GM23338 (cell line): ENCODE results near the gene CLIC3. TPM values are rescaled to one million over a fixed set of nuclear protein-coding genes. Genes with fewer than 3 reads are reported as not detected.

Experiments used
- ATAC-seq: fragments of 200-7000 bp; cut with Tn5 transposase; 3 replicates; pipeline ENCODE4 v1.9.1; 2020
- DNase-seq: peaks from one replicate; pipeline ENCODE4 v3.0.0-alpha.2; 2015; ENCODE audit warnings: low spot score
- H2AFZ ChIP-seq: fragments of 200-600 bp; sonication (generic); 2 replicates; pipeline ENCODE4 v1.8.0; 2016; ENCODE audit warnings: antibody characterized with exemption, mild to moderate bottlenecking, moderate library complexity
- H3F3A ChIP-seq: fragments of 200-600 bp; sonication (generic); replicated peaks from 2 replicates; pipeline ENCODE4 v1.8.0; 2017; ENCODE audit warnings: antibody characterized with exemption, mixed run types, low read depth
- H3K27ac ChIP-seq: fragments of 200-600 bp; sonication (generic); 2 replicates; pipeline ENCODE4 v1.6.1; 2016; ENCODE audit warnings: low read depth
- H3K27me3 ChIP-seq: fragments of 200-600 bp; sonication (generic); 2 replicates; pipeline ENCODE4 v1.8.0; 2016; ENCODE audit warnings: mild to moderate bottlenecking, mixed run types, moderate library complexity; ENCODE audit not compliant: insufficient read depth
- H3K36me3 ChIP-seq: fragments of 200-600 bp; sonication (generic); 2 replicates; pipeline ENCODE4 v1.8.0; 2016; ENCODE audit warnings: mild to moderate bottlenecking; ENCODE audit not compliant: insufficient read depth
- H3K4me1 ChIP-seq: fragments of 200-600 bp; sonication (generic); 2 replicates; pipeline ENCODE4 v1.8.0; 2016; ENCODE audit warnings: mild to moderate bottlenecking, moderate library complexity; ENCODE audit not compliant: insufficient read depth
- H3K4me2 ChIP-seq: fragments of 200-600 bp; sonication (generic); 2 replicates; pipeline ENCODE4 v1.7.1; 2017; ENCODE audit warnings: mixed run types
- H3K4me3 ChIP-seq: fragments of 200-600 bp; sonication (generic); 2 replicates; pipeline ENCODE4 v1.6.1; 2016; ENCODE audit warnings: mixed run types
- H3K79me2 ChIP-seq: fragments of 200-600 bp; sonication (generic); replicated peaks from 2 replicates; pipeline ENCODE4 v1.8.0; 2017; ENCODE audit warnings: mild to moderate bottlenecking; ENCODE audit not compliant: insufficient read depth
- H3K9me2 ChIP-seq: fragments of 200-600 bp; sonication (generic); 2 replicates; pipeline ENCODE4 v1.8.0; 2017; ENCODE audit not compliant: insufficient read depth
- H4K20me1 ChIP-seq: fragments of 200-600 bp; sonication (generic); replicated peaks from 2 replicates; pipeline ENCODE4 v1.8.0; 2017; ENCODE audit warnings: mild to moderate bottlenecking; ENCODE audit not compliant: insufficient read depth
- H3K27ac Mint-ChIP-seq: 2 replicates; pipeline ENCODE4 v1.8.0; 2020; ENCODE audit warnings: inconsistent platforms, mild to moderate bottlenecking, moderate library complexity, mixed read lengths
- H3K27me3 Mint-ChIP-seq: 3 replicates; pipeline ENCODE4 v1.8.0; 2022; ENCODE audit warnings: low read depth, mild to moderate bottlenecking, moderate library complexity, mixed read lengths, inconsistent platforms; ENCODE audit not compliant: insufficient read depth, poor library complexity
- H3K36me3 Mint-ChIP-seq: 3 replicates; pipeline ENCODE4 v1.8.0; 2021; ENCODE audit warnings: low read depth, mild to moderate bottlenecking, inconsistent platforms, moderate library complexity, mixed read lengths
- H3K4me1 Mint-ChIP-seq: 3 replicates; pipeline ENCODE4 v1.8.0; 2020; ENCODE audit warnings: mild to moderate bottlenecking, inconsistent platforms, mixed read lengths
- H3K4me3 Mint-ChIP-seq: 3 replicates; pipeline ENCODE4 v1.8.0; 2021; ENCODE audit warnings: moderate library complexity, mild to moderate bottlenecking, inconsistent platforms, mixed read lengths
- H3K9me3 Mint-ChIP-seq: 3 replicates; pipeline ENCODE4 v1.8.0; 2020; ENCODE audit warnings: moderate library complexity, mild to moderate bottlenecking, inconsistent platforms, mixed read lengths
- CREB1 ChIP-seq: fragments of 250-450 bp; sonication (Bioruptor Pico); IDR thresholded peaks from 2 replicates; pipeline ENCODE4 v1.5.0; 2020; ENCODE audit warnings: low read depth, mild to moderate bottlenecking, moderate library complexity
- EZH2 ChIP-seq: fragments of 200-600 bp; sonication (generic); IDR thresholded peaks from one replicate; pipeline ENCODE4 v1.8.0; 2017; ENCODE audit warnings: antibody characterized with exemption, mild to moderate bottlenecking, low read depth; ENCODE audit not compliant: unreplicated experiment
- EZH2phosphoT487 ChIP-seq: fragments of 200-600 bp; sonication (generic); IDR thresholded peaks from one replicate; pipeline ENCODE4 v1.8.1; 2018; ENCODE audit warnings: antibody characterized with exemption; ENCODE audit not compliant: unreplicated experiment
- JUNB ChIP-seq: IDR thresholded peaks from one replicate; pipeline ENCODE4 v1.6.1; 2016; ENCODE audit warnings: antibody characterized with exemption; ENCODE audit not compliant: unreplicated experiment
- NANOG ChIP-seq: IDR thresholded peaks from 2 replicates; pipeline ENCODE4 v1.6.1; 2016; ENCODE audit warnings: antibody characterized with exemption, borderline replicate concordance
- POLR2AphosphoS5 ChIP-seq: IDR thresholded peaks from 2 replicates; pipeline ENCODE4 v1.6.1; 2016; ENCODE audit warnings: antibody characterized with exemption, low read depth
- STAT1 ChIP-seq: IDR thresholded peaks from one replicate; pipeline ENCODE4 v1.6.1; 2016; ENCODE audit warnings: antibody characterized with exemption; ENCODE audit not compliant: unreplicated experiment
- ZNF114 ChIP-seq: fragments of 250-450 bp; sonication (Bioruptor Pico); IDR thresholded peaks from 2 replicates; pipeline ENCODE4 v1.5.0; 2020; ENCODE audit warnings: mild to moderate bottlenecking, moderate library complexity
- ZNF331 ChIP-seq: fragments of 250-450 bp; sonication (Bioruptor Pico); IDR thresholded peaks from 2 replicates; pipeline ENCODE4 v1.5.0; 2020; ENCODE audit warnings: low read depth, mild to moderate bottlenecking, moderate library complexity
- polyA plus RNA-seq: library from polyadenylated mRNA; unstranded; fragments of >200 nt; fragmentation: Nextera tagmentation; extraction: Ambion mirVana; gene quantifications from 2 replicates; pipeline ENCODE4 v1.2.1, GENCODE V29; 2016
- total RNA-seq: library from RNA; depleted of rRNA; stranded (reverse); fragments of >200 nt; shearing (Covaris generic); gene quantifications from 2 replicates; pipeline ENCODE4 v1.2.3, GENCODE V29; 2014
- TF ChIP-seq, protein P1 (sequence below): IDR thresholded peaks from 2 replicates; pipeline ENCODE4 v1.6.1; 2016; ENCODE audit warnings: antibody characterized with exemption
- TF ChIP-seq, protein P2 (sequence below): IDR thresholded peaks from one replicate; pipeline ENCODE4 v1.6.1; 2018; ENCODE audit warnings: antibody characterized with exemption; ENCODE audit not compliant: unreplicated experiment
- TF ChIP-seq, protein P3 (sequence below), 2 experiments: fragments of 200-600 bp in 1 of 2; sonication (generic) in 1 of 2; conservative IDR thresholded peaks; 2 replicates each; pipeline versions ENCODE4 v1.5.1 to v1.6.1; 2016 to 2017; ENCODE audit warnings: antibody characterized with exemption in 2 of 2, low read depth in 2 of 2, mild to moderate bottlenecking in 2 of 2, moderate library complexity in 1 of 2

The CLIC3 gene
- total and polyA plus RNA-seq, 2 experiments from 2014 or later, result 0.53 to 0.56 TPM

DNA sequence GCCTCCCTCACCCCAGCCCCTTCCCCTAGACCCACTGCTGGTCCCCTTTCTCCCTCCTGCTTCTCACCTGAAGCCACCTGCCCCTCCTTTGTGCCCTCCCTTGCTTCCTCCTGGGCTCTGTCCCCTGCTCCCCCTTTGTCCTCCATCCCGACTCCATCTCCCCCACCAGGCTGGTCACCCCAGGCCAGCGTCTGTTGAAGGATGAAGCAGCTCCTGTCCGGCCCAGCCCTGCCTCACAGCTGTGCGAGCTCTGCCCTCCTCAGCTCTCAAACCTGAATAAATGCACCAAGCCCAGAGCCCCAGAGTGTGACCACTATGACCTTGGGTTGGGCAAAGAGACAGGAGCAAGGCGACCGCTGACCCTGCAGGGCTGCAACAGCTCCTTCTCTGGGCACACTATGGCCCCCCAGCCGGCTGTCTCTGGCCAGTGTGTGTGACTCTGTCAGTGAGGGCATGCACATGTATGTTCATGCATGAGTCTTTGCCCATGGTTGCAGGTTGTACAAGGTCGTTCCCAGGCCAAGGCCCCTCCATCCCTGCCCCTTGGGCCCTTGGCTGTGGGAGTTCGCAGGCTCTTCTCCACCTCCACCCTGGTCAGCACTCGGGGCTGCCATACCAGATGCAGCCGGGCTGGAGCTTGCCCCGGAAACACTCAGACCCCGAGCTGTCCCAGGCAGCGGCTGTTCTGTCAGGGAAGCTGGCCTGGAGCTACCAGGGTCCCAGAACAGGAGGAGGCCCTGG is 41.0 kb downstream of the CLIC3 start:
- TF ChIP-seq, protein P1, sequence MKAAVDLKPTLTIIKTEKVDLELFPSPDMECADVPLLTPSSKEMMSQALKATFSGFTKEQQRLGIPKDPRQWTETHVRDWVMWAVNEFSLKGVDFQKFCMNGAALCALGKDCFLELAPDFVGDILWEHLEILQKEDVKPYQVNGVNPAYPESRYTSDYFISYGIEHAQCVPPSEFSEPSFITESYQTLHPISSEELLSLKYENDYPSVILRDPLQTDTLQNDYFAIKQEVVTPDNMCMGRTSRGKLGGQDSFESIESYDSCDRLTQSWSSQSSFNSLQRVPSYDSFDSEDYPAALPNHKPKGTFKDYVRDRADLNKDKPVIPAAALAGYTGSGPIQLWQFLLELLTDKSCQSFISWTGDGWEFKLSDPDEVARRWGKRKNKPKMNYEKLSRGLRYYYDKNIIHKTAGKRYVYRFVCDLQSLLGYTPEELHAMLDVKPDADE, result no peak
- TF ChIP-seq POLR2AphosphoS5 (no peak), EZH2phosphoT487 (no peak), EZH2 (no peak), ZNF331 (CRISPR knock-in tag) (no peak), ZNF114 (no peak), STAT1 (no peak), CREB1 (CRISPR knock-in tag) (no peak), JUNB (no peak), NANOG (no peak)
- TF ChIP-seq, protein P2, sequence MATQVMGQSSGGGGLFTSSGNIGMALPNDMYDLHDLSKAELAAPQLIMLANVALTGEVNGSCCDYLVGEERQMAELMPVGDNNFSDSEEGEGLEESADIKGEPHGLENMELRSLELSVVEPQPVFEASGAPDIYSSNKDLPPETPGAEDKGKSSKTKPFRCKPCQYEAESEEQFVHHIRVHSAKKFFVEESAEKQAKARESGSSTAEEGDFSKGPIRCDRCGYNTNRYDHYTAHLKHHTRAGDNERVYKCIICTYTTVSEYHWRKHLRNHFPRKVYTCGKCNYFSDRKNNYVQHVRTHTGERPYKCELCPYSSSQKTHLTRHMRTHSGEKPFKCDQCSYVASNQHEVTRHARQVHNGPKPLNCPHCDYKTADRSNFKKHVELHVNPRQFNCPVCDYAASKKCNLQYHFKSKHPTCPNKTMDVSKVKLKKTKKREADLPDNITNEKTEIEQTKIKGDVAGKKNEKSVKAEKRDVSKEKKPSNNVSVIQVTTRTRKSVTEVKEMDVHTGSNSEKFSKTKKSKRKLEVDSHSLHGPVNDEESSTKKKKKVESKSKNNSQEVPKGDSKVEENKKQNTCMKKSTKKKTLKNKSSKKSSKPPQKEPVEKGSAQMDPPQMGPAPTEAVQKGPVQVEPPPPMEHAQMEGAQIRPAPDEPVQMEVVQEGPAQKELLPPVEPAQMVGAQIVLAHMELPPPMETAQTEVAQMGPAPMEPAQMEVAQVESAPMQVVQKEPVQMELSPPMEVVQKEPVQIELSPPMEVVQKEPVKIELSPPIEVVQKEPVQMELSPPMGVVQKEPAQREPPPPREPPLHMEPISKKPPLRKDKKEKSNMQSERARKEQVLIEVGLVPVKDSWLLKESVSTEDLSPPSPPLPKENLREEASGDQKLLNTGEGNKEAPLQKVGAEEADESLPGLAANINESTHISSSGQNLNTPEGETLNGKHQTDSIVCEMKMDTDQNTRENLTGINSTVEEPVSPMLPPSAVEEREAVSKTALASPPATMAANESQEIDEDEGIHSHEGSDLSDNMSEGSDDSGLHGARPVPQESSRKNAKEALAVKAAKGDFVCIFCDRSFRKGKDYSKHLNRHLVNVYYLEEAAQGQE, result no peak
- TF ChIP-seq, protein P3, sequence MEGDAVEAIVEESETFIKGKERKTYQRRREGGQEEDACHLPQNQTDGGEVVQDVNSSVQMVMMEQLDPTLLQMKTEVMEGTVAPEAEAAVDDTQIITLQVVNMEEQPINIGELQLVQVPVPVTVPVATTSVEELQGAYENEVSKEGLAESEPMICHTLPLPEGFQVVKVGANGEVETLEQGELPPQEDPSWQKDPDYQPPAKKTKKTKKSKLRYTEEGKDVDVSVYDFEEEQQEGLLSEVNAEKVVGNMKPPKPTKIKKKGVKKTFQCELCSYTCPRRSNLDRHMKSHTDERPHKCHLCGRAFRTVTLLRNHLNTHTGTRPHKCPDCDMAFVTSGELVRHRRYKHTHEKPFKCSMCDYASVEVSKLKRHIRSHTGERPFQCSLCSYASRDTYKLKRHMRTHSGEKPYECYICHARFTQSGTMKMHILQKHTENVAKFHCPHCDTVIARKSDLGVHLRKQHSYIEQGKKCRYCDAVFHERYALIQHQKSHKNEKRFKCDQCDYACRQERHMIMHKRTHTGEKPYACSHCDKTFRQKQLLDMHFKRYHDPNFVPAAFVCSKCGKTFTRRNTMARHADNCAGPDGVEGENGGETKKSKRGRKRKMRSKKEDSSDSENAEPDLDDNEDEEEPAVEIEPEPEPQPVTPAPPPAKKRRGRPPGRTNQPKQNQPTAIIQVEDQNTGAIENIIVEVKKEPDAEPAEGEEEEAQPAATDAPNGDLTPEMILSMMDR (conservative IDR thresholded peaks at IDR 0.05; ENCODE audit: low read depth in 2 of 2), result no peak
- H3K79me2 ChIP-seq, result no peaks in the 10 kb centered on the region
- H3K36me3 ChIP-seq, result no peaks in the 10 kb centered on the region
- H3K27me3 ChIP-seq, result no peaks in the 10 kb centered on the region
- H3K4me1 ChIP-seq, result no peaks in the 10 kb centered on the region; the same call in 1 of the 2 replicates
- DNase-seq, result no peak
- no peak overlapping the region for H3K4me3 ChIP-seq
- H3K27ac ChIP-seq, result no peak overlapping the region
- H3K9me3 Mint-ChIP-seq, result peaks cover 4% of the 10 kb centered on the region; the same call in 2 of the 3 replicates
- H3K4me3 Mint-ChIP-seq, result no peak overlapping the region
- H3K27ac Mint-ChIP-seq, result no peak overlapping the region
- no peaks in the 10 kb centered on the region; the same call in 2 of the 3 replicates for H3K4me1 Mint-ChIP-seq
- no peaks in the 10 kb centered on the region for H3F3A ChIP-seq
- H3K4me2 ChIP-seq, result no peak overlapping the region
- no peak for ATAC-seq
- no peak overlapping the region for H2AFZ ChIP-seq
- H3K9me2 ChIP-seq, result 0 out of 2 replicates have a peak, but pooled peaks cover 6% of the 10 kb centered on the region
- peaks cover 5% of the 10 kb centered on the region for H3K27me3 Mint-ChIP-seq
- H3K36me3 Mint-ChIP-seq, result no peaks in the 10 kb centered on the region; the same call in 2 of the 3 replicates
- H4K20me1 ChIP-seq, result no peaks in the 10 kb centered on the region
